IMR-90 (cell line): ENCODE results near the gene P2RX5.

ENCODE experiments used
- CHD1 ChIP-seq: IDR thresholded peaks from 2 replicates; pipeline ENCODE4 v1.6.1; 2012; ENCODE audit warnings: low read depth, low read length, improper control_type of control experiment
- CTCF ChIP-seq: conservative IDR thresholded peaks from 2 replicates; pipeline ENCODE4 v1.5.1; 2012; ENCODE audit warnings: mild to moderate bottlenecking, low read depth, low read length, improper control_type of control experiment
- FOS ChIP-seq: fragments of 150-350 bp; IDR thresholded peaks from 2 replicates; pipeline ENCODE4 v1.6.1; 2016; ENCODE audit warnings: low read depth, low read length
- MAFK ChIP-seq: IDR thresholded peaks from 2 replicates; pipeline ENCODE4 v1.6.1; 2012; ENCODE audit warnings: low read depth, low read length, improper control_type of control experiment
- MXI1 ChIP-seq: IDR thresholded peaks from 2 replicates; pipeline ENCODE4 v1.6.1; 2012; ENCODE audit warnings: low read depth, mild to moderate bottlenecking, low read length, moderate library complexity, borderline replicate concordance
- POLR2A ChIP-seq: IDR thresholded peaks from 2 replicates; pipeline ENCODE4 v1.6.1; 2012; ENCODE audit warnings: mild to moderate bottlenecking, low read depth, low read length
- RAD21 ChIP-seq: IDR thresholded peaks from 2 replicates; pipeline ENCODE4 v1.6.1; 2012; ENCODE audit warnings: low read length, improper control_type of control experiment
- RCOR1 ChIP-seq: IDR thresholded peaks from 2 replicates; pipeline ENCODE4 v1.6.1; 2012; ENCODE audit warnings: mild to moderate bottlenecking, low read length, improper control_type of control experiment; ENCODE audit not compliant: insufficient replicate concordance
- SMC3 ChIP-seq: fragments of 150-350 bp; IDR thresholded peaks from 2 replicates; pipeline ENCODE4 v1.6.1; 2016; ENCODE audit warnings: low read depth, mild to moderate bottlenecking, antibody characterized with exemption, low read length, moderate library complexity
- USF2 ChIP-seq: fragments of 150-350 bp; IDR thresholded peaks from 2 replicates; pipeline ENCODE4 v1.6.1; 2017; ENCODE audit warnings: mild to moderate bottlenecking, antibody characterized with exemption, low read length, low read depth
- TF ChIP-seq, protein P1 (sequence below): fragments of 150-350 bp; IDR thresholded peaks from 2 replicates; pipeline ENCODE4 v1.6.1; 2016; ENCODE audit warnings: low read depth, mild to moderate bottlenecking, low read length, moderate library complexity, borderline replicate concordance

DNA sequence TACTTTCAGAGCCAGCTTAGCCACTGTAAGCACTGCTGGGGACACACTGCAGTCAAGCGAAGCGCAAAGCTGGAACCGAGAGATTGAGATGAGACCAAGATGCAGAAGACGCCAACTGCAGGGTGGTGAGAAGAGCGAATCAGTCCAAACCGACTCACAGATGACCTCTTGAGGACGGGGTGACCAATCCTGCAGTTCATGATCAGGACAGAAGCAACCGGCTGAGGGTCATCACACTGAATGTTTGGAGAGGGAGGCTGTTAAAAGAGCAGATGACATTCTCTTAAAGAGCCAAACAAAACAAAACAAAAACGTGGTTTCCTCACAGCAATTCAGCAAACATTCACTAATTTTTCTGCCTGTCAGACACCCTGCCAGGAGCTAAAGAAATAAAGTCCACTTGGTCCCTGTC is 36.3 kb upstream of the P2RX5 start:
- TF ChIP-seq CTCF = no peak
- TF ChIP-seq POLR2A = no peak
- no peak for TF ChIP-seq USF2
- no peak for TF ChIP-seq MXI1
- TF ChIP-seq MAFK = no peak
- TF ChIP-seq RCOR1 = no peak
- TF ChIP-seq SMC3 = no peak
- no peak for TF ChIP-seq RAD21
- TF ChIP-seq, protein P1, sequence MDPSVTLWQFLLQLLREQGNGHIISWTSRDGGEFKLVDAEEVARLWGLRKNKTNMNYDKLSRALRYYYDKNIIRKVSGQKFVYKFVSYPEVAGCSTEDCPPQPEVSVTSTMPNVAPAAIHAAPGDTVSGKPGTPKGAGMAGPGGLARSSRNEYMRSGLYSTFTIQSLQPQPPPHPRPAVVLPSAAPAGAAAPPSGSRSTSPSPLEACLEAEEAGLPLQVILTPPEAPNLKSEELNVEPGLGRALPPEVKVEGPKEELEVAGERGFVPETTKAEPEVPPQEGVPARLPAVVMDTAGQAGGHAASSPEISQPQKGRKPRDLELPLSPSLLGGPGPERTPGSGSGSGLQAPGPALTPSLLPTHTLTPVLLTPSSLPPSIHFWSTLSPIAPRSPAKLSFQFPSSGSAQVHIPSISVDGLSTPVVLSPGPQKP = no peak
- TF ChIP-seq FOS = no peak
- TF ChIP-seq CHD1 = no peak
